Upper lobe of right lung (tissue), 1 donor: ENCODE data around the gene METTL1. TPM values are rescaled to one million over a fixed set of nuclear protein-coding genes. Genes with fewer than 3 reads are reported as not detected.

Experiments
- ATAC-seq: fragments of 200-7000 bp; cut with Tn5 transposase; one replicate; pipeline ENCODE4 v1.9.1; 2020; ENCODE audit warnings: mild to moderate bottlenecking, moderate library complexity
- DNase-seq: peaks from one replicate; pipeline ENCODE4 v3.0.0-alpha.2; 2020
- H3K27ac ChIP-seq: fragments of 200-600 bp; one replicate; pipeline ENCODE4 v1.8.0; 2022
- H3K27me3 ChIP-seq: fragments of 200-600 bp; one replicate; pipeline ENCODE4 v1.8.0; 2022; ENCODE audit warnings: mild to moderate bottlenecking
- H3K36me3 ChIP-seq: fragments of 200-600 bp; one replicate; pipeline ENCODE4 v1.8.0; 2022
- H3K4me1 ChIP-seq: fragments of 200-600 bp; one replicate; pipeline ENCODE4 v1.8.0; 2022
- H3K4me3 ChIP-seq: fragments of 200-600 bp; one replicate; pipeline ENCODE4 v1.8.0; 2022; ENCODE audit warnings: mild to moderate bottlenecking
- H3K9me3 ChIP-seq: fragments of 200-600 bp; one replicate; pipeline ENCODE4 v1.8.0; 2022
- intact Hi-C: fragments of 100-400 bp; cut with DNase I; formaldehyde crosslinking; loops from one replicate; pipeline ENCODE4 v1.11.0; 2022
- total RNA-seq: library from RNA; stranded (reverse); fragmentation: NEBNext Ultra II Directional; extraction: Animal tissue kit (Norgen Biotek cat#: 25700); gene quantifications from one replicate; pipeline ENCODE4 v1.2.1, GENCODE V29; 2021
- TF ChIP-seq, protein P1 (sequence below): fragments of 200-600 bp; IDR thresholded peaks from one replicate; pipeline ENCODE4 v1.8.0; 2022; ENCODE audit warnings: antibody characterized with exemption
- donor health status: DM: no; HTN: yes; CAD: no; lungs with severe emphysema.

METTL1 gene
- total RNA-seq, 1 donor from 2014 or later, result 26.9 TPM

DNA sequence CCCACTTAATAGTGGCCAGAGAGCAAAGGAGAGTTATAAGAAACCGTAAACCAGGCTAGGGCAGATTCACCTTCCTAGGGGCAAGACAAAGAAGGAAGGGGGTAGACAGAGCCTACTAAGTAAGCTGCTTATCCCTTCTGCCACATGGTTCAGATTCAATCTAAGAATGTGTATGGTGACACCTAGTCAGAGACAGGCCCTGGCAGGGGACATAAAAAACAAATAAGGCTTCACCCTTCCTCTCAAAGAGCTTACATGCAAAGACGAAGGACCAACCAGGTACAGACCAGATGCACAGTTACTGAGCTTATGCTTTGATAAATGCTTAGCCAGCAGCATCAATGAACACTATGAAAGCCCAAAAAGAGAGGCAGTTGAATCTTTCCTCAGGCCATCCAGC lies 9.4 kb downstream of the METTL1 start:
- H3K27me3 ChIP-seq, result peaks cover 46% of the 10 kb centered on the region
- TF ChIP-seq, protein P1, sequence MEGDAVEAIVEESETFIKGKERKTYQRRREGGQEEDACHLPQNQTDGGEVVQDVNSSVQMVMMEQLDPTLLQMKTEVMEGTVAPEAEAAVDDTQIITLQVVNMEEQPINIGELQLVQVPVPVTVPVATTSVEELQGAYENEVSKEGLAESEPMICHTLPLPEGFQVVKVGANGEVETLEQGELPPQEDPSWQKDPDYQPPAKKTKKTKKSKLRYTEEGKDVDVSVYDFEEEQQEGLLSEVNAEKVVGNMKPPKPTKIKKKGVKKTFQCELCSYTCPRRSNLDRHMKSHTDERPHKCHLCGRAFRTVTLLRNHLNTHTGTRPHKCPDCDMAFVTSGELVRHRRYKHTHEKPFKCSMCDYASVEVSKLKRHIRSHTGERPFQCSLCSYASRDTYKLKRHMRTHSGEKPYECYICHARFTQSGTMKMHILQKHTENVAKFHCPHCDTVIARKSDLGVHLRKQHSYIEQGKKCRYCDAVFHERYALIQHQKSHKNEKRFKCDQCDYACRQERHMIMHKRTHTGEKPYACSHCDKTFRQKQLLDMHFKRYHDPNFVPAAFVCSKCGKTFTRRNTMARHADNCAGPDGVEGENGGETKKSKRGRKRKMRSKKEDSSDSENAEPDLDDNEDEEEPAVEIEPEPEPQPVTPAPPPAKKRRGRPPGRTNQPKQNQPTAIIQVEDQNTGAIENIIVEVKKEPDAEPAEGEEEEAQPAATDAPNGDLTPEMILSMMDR, result no peak
- intact Hi-C loops, result no loop called here
- H3K9me3 ChIP-seq, result no peaks in the 10 kb centered on the region
- DNase-seq, result no peak
- no peak overlapping the region for H3K4me3 ChIP-seq
- no peak overlapping the region for H3K27ac ChIP-seq
- no peak for ATAC-seq
- peaks cover 14% of the 10 kb centered on the region for H3K36me3 ChIP-seq
- H3K4me1 ChIP-seq, result peaks cover 27% of the 10 kb centered on the region

DNA sequence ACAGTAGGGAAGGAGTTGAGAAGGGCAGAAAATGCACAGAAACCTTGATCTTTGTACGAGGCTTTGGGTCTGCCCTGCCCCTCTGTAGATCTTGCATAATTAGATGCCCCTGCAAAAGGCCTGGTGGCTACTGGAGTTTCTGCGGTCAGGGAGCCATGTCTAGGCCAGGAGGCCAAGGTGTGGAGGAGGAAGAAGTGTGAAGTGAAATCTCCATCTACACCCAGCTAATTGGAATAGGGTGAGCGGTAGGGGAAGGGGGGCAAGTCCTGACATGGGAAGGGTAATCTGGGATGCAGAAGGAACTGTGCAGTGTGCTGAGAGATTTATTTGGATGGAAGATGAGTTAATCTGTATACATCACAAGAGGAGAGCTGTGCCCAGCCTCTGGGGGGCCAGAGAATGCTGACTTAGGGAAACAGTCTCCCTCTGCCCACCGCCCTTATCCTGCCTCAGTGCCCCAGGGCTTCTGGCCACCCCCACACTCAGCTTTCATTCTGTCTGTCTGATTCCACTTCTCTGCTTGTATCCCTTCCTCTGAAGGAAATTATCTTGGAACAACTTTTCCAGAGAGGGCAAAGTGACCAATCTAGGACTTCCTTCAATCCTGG lies 10.4 kb downstream of the METTL1 start:
- Histone ChIP-seq H3K9me3 (no peaks in the 10 kb centered on the region), H3K36me3 (peaks cover 14% of the 10 kb centered on the region), H3K27ac (no peak overlapping the region), H3K4me3 (no peak overlapping the region), H3K27me3 (peaks cover 40% of the 10 kb centered on the region), H3K4me1 (peaks cover 24% of the 10 kb centered on the region)
- ATAC-seq (no peak), DNase-seq (no peak)
- intact Hi-C loops, result no loop called here
- TF ChIP-seq, protein P1, result no peak

DNA sequence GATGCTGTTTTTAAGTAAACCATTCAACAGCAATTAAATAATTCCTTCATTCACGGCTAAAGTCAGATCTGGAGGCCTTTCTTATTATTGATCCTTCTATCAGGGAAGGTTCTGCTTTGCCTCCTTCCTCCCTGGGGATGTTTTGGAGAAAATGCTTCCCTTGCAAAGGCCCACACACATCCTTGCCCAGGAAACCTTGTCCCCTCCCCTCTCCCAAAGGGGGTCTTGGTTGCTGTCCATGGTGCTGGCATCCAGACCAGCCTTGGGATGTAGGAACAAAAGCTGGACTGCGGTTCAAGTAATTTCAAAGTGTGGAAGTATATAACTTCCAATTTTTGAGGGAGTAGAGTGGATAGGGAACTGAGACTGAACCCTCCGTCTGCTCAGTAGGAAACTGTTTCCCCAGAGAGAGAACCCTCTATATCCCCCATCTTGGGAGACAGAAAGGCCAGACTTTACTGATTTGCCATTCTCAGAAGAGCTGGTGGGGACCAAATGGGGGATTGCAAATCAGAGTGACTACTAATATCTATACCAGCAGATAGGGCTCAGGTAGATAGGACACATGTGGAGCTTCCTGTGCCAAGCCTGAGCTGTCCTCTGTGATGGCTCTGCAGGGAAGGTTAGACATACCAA lies 11.4 kb downstream of the METTL1 start:
- no peaks in the 10 kb centered on the region for H3K9me3 ChIP-seq
- intact Hi-C loops, result no loop called here
- DNase-seq (no peak), ATAC-seq (no peak)
- H3K4me1 ChIP-seq, result peaks cover 22% of the 10 kb centered on the region
- no peak overlapping the region for H3K27ac ChIP-seq
- peaks cover 14% of the 10 kb centered on the region for H3K36me3 ChIP-seq
- H3K27me3 ChIP-seq, result peaks cover 33% of the 10 kb centered on the region
- no peak overlapping the region for H3K4me3 ChIP-seq
- TF ChIP-seq, protein P1, result no peak

DNA sequence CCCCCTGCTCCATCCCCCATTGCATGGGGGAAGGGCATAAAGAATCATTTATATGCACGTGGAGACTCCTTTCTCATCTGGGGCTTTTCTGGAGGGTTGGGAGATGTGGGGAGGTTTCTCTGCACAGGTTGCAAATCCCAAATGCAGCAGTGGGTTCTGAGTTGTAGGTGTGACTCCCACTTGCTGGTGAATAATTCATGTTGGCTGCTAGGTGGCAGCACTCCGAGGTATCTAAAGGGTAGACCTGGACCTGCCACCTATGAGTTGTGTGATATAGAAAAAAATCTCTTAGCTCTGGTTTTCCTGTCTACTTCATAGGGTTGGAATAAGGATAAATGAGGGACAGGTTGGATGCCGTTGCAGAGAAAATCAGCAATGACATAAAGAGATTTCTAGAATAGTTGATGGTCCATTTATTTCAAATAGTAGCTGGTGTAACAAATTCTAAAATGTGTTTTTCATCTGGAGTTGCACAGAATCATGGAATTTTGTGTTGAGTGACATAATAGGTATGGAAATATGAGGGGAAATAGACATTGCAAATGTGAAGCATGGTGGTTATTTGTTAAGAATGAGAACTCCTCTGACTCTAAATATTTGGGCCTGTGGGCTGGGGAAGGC lies 12.4 kb downstream of the METTL1 start:
- TF ChIP-seq, protein P1, result peak; percentile 47
- H3K4me1 ChIP-seq, result peaks cover 14% of the 10 kb centered on the region
- ATAC-seq (no peak), DNase-seq (no peak)
- H3K27ac ChIP-seq, result no peak overlapping the region
- H3K4me3 ChIP-seq, result no peak overlapping the region
- peaks cover 23% of the 10 kb centered on the region for H3K27me3 ChIP-seq
- H3K9me3 ChIP-seq, result no peaks in the 10 kb centered on the region
- peaks cover 14% of the 10 kb centered on the region for H3K36me3 ChIP-seq
- intact Hi-C loops, result no loop called here

DNA sequence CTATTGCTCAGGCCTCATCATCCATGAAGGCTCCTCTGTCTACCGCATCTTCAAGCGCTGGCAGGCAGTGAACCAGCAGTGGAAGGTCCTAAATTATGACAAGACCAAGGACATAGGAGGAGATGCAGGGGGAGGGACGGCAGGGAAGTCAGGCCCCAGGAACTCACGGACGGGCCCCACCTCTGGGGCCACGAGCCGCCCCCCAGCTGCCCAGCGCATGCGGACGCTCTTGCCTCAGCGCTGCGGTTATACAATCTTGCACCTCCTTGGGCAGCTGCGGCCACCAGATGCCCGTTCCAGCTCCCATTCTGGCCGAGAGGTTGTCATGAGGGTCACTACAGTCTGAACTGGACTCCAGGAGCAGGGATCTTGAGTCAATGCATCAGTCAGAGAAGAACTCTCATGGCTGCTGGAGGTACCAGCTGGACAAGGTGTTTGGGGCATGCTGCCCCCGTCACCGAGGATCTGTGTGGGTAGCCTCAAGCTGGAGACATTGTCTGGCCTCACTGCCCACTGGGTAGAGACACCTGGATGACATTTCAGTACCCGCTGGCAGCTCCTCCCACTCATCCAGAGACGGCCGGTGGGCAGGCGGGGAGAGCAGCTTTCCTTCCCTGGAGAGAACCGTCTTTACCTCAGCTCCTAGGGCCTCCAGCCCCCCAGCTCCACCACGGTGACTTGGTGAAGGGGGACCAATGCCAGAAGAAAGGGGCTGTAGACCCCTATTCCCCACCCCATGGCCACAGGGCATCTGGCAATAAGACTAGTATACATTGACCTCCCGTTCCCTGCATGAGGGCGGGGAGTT lies 13.1 kb downstream of the METTL1 start:
- no peak overlapping the region for H3K27ac ChIP-seq
- no peak overlapping the region for H3K4me3 ChIP-seq
- H3K4me1 ChIP-seq, result peaks cover 17% of the 10 kb centered on the region
- H3K27me3 ChIP-seq, result peaks cover 16% of the 10 kb centered on the region
- H3K36me3 ChIP-seq, result peaks cover 14% of the 10 kb centered on the region
- intact Hi-C loops, result no loop called here
- no peak for ATAC-seq
- no peaks in the 10 kb centered on the region for H3K9me3 ChIP-seq
- no peak for DNase-seq
- TF ChIP-seq, protein P1, result no peak
